ENCODE results near the gene ERO1A. TPM values are rescaled to one million over a fixed set of nuclear protein-coding genes. Genes with fewer than 3 reads are reported as not detected.

ERO1A gene
- total and polyA plus RNA-seq, 2 donors (not counting 1 experiment from before 2014, with no cell fraction given): 34.5 to 64.9 TPM

DNA sequence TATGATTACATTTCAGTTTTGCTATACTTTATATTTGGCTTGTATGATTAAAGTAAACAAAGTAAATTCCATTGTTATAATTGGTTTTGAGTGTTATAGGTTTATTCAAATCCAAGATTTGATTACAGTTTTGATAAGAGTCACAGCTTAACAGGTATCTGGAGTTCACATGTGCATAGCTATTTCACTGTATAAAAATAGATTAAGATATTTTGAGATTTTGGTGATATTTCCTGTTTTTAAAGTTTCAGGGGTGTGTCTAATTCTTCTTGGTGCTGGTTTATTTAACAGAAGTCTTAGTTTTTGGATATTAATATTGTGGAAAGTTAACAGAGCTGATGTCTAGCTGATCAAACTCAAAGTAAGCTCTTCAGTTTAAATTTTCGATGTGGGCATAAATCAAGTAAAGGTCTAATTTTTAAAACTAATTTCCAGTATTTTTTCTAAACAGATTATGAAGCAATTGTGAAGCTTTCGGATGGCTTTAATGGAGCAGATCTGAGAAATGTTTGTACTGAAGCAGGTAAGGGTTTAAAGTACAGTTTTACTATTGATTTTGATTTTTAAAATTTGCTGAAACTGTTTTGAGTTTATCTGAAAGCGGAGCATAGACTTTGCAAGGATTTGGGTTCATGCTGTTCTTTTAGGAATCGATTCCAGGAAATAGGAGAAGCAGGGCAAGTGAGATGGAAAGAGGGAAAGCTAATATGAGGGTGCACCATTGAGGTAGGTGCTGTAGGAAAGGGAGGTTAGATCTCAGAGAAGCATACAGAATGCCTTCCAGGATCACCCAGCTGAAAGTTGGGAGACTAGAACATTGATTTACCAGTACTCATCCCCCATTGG, 28.4 kb upstream of the ERO1A start:
- peaks cover 9% of the 10 kb centered on the region for H3K36me3 ChIP-seq (ENCODE audit: control insufficient read depth, insufficient read depth, low read length)
- no peak overlapping the region for H3K4me3 ChIP-seq (replicated peaks in 1 of 4; ENCODE audit: control extremely low read depth in 1 of 4, insufficient read depth in 1 of 4, low read depth in 3 of 4, low read length in 4 of 4)
- no peak overlapping the region for H3K27ac ChIP-seq (ENCODE audit: insufficient read depth, low read length)
- no peak overlapping the region for H3K9ac ChIP-seq (ENCODE audit: insufficient read depth, low read length)
- H4K20me1 ChIP-seq (ENCODE audit: control insufficient read depth, extremely low read depth, insufficient read depth, low read length): no peaks in the 10 kb centered on the region
- H3K4me2 ChIP-seq (ENCODE audit: extremely low read depth, insufficient read depth, low read length): no peak overlapping the region
- TF ChIP-seq EZH2 (IDR thresholded peaks at IDR 0.05; ENCODE audit: low read length, missing control alignments): no peak
- TF ChIP-seq, protein P1, sequence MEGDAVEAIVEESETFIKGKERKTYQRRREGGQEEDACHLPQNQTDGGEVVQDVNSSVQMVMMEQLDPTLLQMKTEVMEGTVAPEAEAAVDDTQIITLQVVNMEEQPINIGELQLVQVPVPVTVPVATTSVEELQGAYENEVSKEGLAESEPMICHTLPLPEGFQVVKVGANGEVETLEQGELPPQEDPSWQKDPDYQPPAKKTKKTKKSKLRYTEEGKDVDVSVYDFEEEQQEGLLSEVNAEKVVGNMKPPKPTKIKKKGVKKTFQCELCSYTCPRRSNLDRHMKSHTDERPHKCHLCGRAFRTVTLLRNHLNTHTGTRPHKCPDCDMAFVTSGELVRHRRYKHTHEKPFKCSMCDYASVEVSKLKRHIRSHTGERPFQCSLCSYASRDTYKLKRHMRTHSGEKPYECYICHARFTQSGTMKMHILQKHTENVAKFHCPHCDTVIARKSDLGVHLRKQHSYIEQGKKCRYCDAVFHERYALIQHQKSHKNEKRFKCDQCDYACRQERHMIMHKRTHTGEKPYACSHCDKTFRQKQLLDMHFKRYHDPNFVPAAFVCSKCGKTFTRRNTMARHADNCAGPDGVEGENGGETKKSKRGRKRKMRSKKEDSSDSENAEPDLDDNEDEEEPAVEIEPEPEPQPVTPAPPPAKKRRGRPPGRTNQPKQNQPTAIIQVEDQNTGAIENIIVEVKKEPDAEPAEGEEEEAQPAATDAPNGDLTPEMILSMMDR (conservative IDR thresholded peaks at IDR 0.05 in 1 of 2, IDR thresholded peaks at IDR 0.05 in 1 of 2; ENCODE audit: low read depth in 1 of 2, low read length in 2 of 2): no peak
- H2AFZ ChIP-seq (ENCODE audit: low read length): no peak overlapping the region
- H3K9me3 ChIP-seq (ENCODE audit: control insufficient read depth, insufficient read depth, low read depth, low read length): no peaks in the 10 kb centered on the region
- no peaks in the 10 kb centered on the region for H3K4me1 ChIP-seq (ENCODE audit: control insufficient read depth, extremely low read depth, insufficient read depth, low read length)
- no peaks in the 10 kb centered on the region for H3K79me2 ChIP-seq (ENCODE audit: control insufficient read depth, insufficient read depth, low read length)
- no peaks in the 10 kb centered on the region for H3K27me3 ChIP-seq (ENCODE audit: control insufficient read depth, insufficient read depth, low read length)
- no peak for DNase-seq (ENCODE audit: low read depth in 2 of 2)

DNA sequence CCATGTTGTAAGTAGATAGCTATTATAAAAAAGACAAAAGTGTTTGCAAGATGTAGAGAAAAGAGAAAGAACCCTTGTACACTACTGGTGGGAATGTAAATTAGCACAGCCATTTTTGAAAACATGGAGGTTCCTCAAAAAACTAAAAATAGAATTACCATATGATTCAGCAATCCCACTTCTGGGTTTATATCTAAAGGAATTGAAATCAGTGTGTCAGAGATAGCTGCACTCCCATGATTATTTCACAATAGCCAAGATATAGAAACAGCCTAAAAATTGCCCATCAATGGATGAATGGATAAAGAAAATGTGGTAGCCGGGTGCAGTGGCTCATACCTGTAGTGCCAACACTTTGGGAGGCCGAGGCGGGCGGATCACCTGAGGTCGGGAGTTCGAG, 20.8 kb upstream of the ERO1A start:
- Histone ChIP-seq H3K4me3 (replicated peaks in 1 of 4; ENCODE audit: control extremely low read depth in 1 of 4, insufficient read depth in 1 of 4, low read depth in 3 of 4, low read length in 4 of 4) (no peak overlapping the region), H3K9ac (ENCODE audit: insufficient read depth, low read length) (no peak overlapping the region), H4K20me1 (ENCODE audit: control insufficient read depth, extremely low read depth, insufficient read depth, low read length) (no peaks in the 10 kb centered on the region), H3K9me3 (ENCODE audit: control insufficient read depth, insufficient read depth, low read depth, low read length) (no peaks in the 10 kb centered on the region), H3K36me3 (ENCODE audit: control insufficient read depth, insufficient read depth, low read length) (peaks cover 9% of the 10 kb centered on the region), H2AFZ (ENCODE audit: low read length) (no peak overlapping the region), H3K4me1 (ENCODE audit: control insufficient read depth, extremely low read depth, insufficient read depth, low read length) (no peaks in the 10 kb centered on the region), H3K27me3 (ENCODE audit: control insufficient read depth, insufficient read depth, low read length) (no peaks in the 10 kb centered on the region), H3K79me2 (ENCODE audit: control insufficient read depth, insufficient read depth, low read length) (no peaks in the 10 kb centered on the region), H3K27ac (ENCODE audit: insufficient read depth, low read length) (no peak overlapping the region), H3K4me2 (ENCODE audit: extremely low read depth, insufficient read depth, low read length) (no peak overlapping the region)
- TF ChIP-seq, protein P1 (conservative IDR thresholded peaks at IDR 0.05 in 1 of 2, IDR thresholded peaks at IDR 0.05 in 1 of 2; ENCODE audit: low read depth in 1 of 2, low read length in 2 of 2): no peak
- no peak for TF ChIP-seq EZH2 (IDR thresholded peaks at IDR 0.05; ENCODE audit: low read length, missing control alignments)
- no peak for DNase-seq (ENCODE audit: low read depth in 2 of 2)

DNA sequence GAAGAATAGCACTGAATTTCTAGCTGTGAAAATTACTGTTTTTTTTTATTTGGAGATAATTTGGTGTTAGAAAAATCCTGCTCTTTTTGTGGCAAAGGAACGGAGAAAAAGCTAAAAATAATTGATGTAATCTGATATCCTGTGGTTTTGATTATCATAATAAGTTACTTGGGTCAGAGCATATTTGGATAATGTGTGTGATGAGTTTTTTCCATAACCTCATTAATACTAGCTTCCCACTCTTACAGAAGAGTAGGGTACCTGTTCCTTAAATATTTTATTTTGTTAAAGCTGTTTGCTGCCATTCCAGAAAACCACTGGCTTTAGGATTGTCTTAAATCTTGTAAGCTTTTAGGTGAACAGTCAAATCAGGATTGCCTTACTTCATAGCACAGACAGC, 16.3 kb upstream of the ERO1A start:
- H3K27ac ChIP-seq (ENCODE audit: insufficient read depth, low read length): no peak overlapping the region
- H3K4me3 ChIP-seq (replicated peaks in 1 of 4; ENCODE audit: control extremely low read depth in 1 of 4, insufficient read depth in 1 of 4, low read depth in 3 of 4, low read length in 4 of 4): no peak overlapping the region
- peaks cover 23% of the 10 kb centered on the region for H3K79me2 ChIP-seq (ENCODE audit: control insufficient read depth, insufficient read depth, low read length)
- peaks cover 7% of the 10 kb centered on the region for H3K36me3 ChIP-seq (ENCODE audit: control insufficient read depth, insufficient read depth, low read length)
- H3K4me2 ChIP-seq (ENCODE audit: extremely low read depth, insufficient read depth, low read length): no peak overlapping the region
- H2AFZ ChIP-seq (ENCODE audit: low read length): no peak overlapping the region
- no peaks in the 10 kb centered on the region for H3K27me3 ChIP-seq (ENCODE audit: control insufficient read depth, insufficient read depth, low read length)
- no peaks in the 10 kb centered on the region for H3K9me3 ChIP-seq (ENCODE audit: control insufficient read depth, insufficient read depth, low read depth, low read length)
- H3K4me1 ChIP-seq (ENCODE audit: control insufficient read depth, extremely low read depth, insufficient read depth, low read length): peaks cover 2% of the 10 kb centered on the region
- peak; percentile 15 to 66 for DNase-seq (ENCODE audit: low read depth in 2 of 2)
- no peak overlapping the region for H3K9ac ChIP-seq (ENCODE audit: insufficient read depth, low read length)
- no peak for TF ChIP-seq EZH2 (IDR thresholded peaks at IDR 0.05; ENCODE audit: low read length, missing control alignments)
- TF ChIP-seq, protein P1 (conservative IDR thresholded peaks at IDR 0.05 in 1 of 2, IDR thresholded peaks at IDR 0.05 in 1 of 2; ENCODE audit: low read depth in 1 of 2, low read length in 2 of 2): no peak
- no peaks in the 10 kb centered on the region for H4K20me1 ChIP-seq (ENCODE audit: control insufficient read depth, extremely low read depth, insufficient read depth, low read length)
